DMS 273 treated with DMSO at 0.1 percent for 48 hours (cell line): ENCODE measurements around the gene TSPAN14.
"Not testable (repeated sequence)": the region's sequence is repeated elsewhere in the genome, so short reads cannot be mapped to it uniquely, and the experiment has no call there.

Experiments
- DNase-seq: peaks from one replicate; lab custom pipeline; 2025; lab: John Stamatoyannopoulos, UW

The TSPAN14 gene

GRCh38 chr10:80526742-80527141, 72.6 kb downstream of the TSPAN14 start:
- no peak for DNase-seq

DNA sequence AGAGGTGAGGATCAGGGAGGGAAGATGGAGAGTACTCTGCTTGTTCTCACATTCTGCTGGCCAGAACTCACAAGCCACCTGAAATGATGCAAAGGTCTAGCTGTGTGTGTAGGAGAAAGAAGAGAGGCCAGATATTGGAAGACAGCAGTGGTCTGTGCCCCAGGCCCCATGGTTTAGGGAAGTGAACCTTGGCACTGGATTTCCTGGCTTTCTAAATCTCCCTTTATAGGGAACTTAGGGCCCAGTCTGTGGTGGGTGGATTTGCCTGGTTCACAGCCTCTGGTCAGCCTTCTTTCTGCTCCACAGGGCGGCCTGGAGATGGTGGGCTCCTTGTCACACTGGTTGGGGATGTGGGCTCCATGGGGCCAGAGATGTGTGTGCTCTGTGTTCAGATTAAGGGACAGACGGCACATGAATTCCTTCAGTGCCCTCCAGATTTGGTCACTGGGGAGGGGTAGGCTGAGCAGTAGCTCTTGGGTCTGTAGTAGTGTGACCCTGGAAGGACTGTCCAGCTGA, 74.1 kb downstream of the TSPAN14 start:
- no peak for DNase-seq

DNA sequence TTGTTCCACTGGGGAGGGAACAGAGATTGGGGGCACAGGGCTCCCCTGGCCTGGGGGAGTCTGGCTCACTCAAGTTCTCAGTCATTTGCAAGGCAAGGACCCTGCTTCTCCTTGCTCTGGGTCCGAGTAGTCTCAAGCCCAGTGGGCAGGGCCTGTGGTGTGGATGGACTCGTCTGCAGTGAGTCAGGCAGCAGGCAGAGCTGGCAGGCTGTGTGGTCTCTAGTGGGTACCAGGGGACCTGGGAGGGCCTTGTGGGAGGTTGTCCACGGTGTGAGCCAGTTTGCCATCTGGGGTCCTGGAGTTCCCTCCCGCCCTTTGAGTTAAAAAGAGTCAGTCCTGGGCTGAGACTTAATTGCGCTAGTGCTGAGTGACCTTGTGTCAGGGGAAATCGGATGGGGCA, 74.8 kb downstream of the TSPAN14 start:
- DNase-seq = no peak

- no peak for DNase-seq
Observed at GRCh38 chr10:80529604-80530003, 75.5 kb downstream of the TSPAN14 start.

DNA sequence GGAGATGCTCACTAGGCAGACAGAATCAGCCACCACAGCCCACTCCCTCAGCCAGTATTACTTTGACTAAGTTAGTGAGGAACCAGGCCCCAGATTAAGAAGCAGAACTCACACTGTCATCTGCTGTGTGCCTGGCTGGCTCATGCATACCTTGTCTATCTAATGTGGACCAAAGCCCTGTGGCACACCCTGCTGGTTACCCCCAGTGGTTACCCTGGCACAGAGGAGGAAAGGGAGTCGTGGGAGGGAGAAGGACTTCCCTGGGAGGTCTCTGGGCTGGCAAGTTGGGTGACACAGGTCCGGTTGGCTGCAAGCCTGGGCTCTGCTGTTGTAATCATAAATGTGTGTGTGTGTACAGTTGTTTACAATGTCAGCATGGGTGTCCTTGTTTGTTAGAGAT, 76.1 kb downstream of the TSPAN14 start:
- peak; percentile 6 for DNase-seq

GRCh38 chr10:80530816-80531215, 76.7 kb downstream of the TSPAN14 start:
- DNase-seq = no peak

GRCh38 chr10:80532571-80532970, 78.5 kb downstream of the TSPAN14 start:
- no peak for DNase-seq

- not testable (repeated sequence) for DNase-seq
Observed at GRCh38 chr10:80534059-80534458, 79.9 kb downstream of the TSPAN14 start.

DNA sequence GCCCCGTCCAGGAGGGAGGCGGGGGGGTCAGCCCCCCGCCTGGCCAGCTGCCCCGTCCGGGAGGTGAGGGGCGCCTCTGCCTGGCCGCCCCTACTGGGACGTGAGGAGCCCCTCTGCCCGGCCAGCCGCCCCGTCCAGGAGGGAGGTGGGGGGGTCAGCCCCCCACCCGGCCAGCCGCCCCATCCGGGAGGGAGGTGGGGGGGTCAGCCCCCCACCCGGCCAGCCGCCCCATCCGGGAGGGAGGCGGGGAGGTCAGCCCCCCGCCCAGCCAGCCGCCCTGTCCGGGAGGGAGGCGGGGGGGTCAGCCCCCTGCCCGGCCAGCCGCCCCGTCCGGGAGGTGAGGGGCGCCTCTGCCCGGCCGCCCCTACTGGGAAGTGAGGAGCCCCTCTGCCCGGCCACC, 80.5 kb downstream of the TSPAN14 start:
- not testable (repeated sequence) for DNase-seq

- DNase-seq = no peak
Observed at GRCh38 chr10:80535671-80536360, 81.7 kb downstream of the TSPAN14 start.

- DNase-seq = no peak
Observed at GRCh38 chr10:80536361-80536835, 82.3 kb downstream of the TSPAN14 start.

- DNase-seq = no peak
Observed at GRCh38 chr10:80537086-80537735, 83.1 kb downstream of the TSPAN14 start.

GRCh38 chr10:80537736-80538480, 83.8 kb downstream of the TSPAN14 start, which contains the start of gene SH2D4B:
Gene SH2D4B (plus strand): TSS chr10:80537902. CDS start chr10:80538332, 430 bp downstream.
- DNase-seq = no peak

DNA sequence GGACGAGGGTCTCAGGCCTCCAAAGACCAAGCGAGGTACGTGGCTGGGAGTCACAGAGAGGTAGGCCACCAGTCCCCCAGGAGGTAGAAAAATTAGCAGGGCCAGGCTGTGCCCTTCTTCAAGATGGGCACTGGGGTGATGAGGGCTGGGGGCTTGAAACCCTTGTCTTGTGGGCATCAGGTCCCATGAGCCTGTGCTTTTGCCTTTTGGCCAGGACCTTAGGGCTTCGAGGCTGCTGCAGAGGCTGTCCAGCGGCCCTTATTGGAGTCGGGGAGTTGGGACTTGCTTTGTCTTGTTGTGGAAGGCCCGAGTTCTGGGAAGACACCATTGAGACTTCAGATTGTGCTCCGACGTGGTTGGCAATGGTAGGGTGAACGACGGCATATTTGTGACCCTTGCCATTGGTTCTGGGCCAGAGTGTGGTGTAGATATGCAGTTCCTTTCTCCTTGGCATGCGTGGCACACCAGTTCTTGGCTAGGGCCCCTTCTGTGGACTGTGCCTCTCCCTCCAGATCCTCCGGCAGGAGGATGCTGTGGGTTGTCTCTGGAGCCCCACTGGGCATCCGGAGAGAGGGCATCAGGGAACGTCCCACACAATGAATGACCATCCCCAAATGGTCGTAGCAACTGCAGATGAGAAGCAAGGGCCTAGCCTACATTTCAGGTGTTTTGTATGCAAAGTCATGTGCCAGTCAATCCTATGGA, 84.5 kb downstream of the TSPAN14 start:
- DNase-seq = no peak

DNA sequence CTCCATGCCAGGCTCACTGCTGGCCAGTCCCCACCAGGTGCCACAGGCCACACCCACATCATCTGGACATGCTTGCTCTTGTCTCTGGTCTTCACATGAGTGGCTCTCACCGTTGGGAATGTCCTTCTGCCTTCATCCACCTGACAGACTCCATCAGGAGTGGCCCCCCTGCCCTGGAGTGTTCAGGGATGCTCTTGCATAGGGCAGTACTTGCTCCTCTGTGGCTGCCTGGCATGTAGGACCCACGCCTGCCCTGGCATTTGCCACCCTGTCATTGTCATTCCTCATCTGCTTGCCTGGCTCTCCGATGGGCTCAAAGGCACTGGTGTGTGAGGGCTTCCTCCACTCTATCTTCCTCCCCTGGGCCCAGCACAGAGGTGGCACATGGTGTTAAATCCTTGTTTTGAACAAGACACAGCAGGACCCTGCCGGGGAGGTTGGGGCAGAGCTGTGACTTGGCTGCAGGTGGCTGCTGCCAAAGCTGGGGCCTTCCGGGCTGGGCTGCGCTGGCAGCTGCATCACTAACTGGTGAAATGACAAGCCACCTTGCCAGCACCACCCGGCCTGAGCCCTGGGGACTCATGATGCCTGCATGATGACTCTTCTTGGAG, 85.4 kb downstream of the TSPAN14 start:
- no peak for DNase-seq

DNA sequence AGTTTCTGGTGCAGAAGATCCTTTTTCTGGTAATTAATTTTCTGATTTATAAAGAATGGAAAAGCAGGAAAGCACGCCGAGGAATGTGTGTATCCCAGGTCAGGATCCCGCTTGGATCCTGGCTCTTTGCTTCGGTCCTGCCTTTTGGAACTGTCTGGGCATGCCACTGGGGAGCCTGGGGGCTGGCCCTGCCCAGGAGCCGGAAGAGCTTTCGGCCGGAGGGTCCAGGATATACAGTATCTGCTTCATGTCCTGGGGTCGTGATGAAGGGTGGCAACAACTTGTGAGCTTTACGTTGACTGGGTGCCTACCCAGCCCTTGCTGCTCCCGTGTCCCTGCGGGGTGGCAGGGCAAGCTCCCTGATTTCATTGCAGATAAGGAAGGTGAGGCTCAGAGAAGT, 86.0 kb downstream of the TSPAN14 start:
- DNase-seq = no peak

- DNase-seq = no peak
Observed at GRCh38 chr10:80540618-80540980, 86.5 kb downstream of the TSPAN14 start.

GRCh38 chr10:80540981-80541750, 87.1 kb downstream of the TSPAN14 start:
- DNase-seq = no peak

- DNase-seq = no peak
Observed at GRCh38 chr10:80542053-80542452, 87.9 kb downstream of the TSPAN14 start.

DNA sequence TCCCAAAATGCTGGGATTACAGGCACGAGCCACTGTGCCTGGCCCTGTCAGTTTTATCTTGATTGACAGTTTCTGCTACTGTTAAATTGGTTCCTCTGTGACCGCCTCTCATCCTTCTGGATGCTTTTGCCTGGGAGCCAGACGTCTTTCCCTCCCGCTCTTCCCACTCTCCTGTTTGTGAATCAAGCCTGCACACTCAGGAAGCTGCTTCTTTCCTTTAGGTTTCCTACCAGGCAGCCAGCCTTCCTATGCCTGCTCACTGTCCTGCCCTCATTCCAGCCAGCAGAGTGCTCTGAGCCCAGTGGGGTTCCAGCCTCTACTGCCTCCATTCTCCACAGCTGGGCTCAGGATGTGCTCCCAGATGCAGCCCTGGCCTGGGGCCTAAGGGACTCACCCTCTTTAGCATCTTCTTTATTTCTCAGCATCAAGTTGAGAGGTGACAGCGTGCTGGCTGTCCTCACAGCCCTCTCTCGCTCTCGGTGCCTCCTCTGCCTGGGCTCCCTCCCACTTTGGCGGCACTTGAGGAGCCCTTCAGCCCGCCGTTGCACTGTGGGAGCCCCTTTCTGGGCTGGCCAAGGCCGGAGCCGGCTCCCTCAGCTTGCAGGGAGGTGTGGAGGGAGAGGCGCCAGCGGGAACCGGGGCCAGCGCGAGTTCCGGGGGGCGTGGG, 88.7 kb downstream of the TSPAN14 start:
- DNase-seq = no peak
